DND-41 (cell line): ENCODE data around the gene SUB1.

ENCODE experiments used
- CTCF ChIP-seq: IDR thresholded peaks from 2 replicates; pipeline ENCODE4 v1.5.1; 2012; ENCODE audit warnings: borderline replicate concordance, low read length, moderate library complexity, mild to moderate bottlenecking; ENCODE audit not compliant: poor library complexity, severe bottlenecking; ENCODE audit errors: extremely low read depth
- EZH2 ChIP-seq: IDR thresholded peaks from 3 replicates; pipeline ENCODE4 v1.6.1; 2012; ENCODE audit warnings: borderline replicate concordance, low read depth, mild to moderate bottlenecking, moderate library complexity, low read length, inconsistent platforms; ENCODE audit not compliant: severe bottlenecking

- no peak for TF ChIP-seq CTCF
- TF ChIP-seq EZH2: no peak
Observed at GRCh38 chr5:32536246-32536645, 49.1 kb upstream of the SUB1 start.
